OCI-LY7 (cell line): Measurements from ENCODE around the gene MCAT. TPM values are rescaled to one million over a fixed set of nuclear protein-coding genes. Genes with fewer than 3 reads are reported as not detected.
A peak's percentile ranks its signal among the peaks of the same experiment; 100 is the strongest.
"Not testable (repeated sequence)": the region's sequence is repeated elsewhere in the genome, so short reads cannot be mapped to it uniquely, and the experiment has no call there.

Experiments used
- BruUV-seq: library from RNA; stranded (reverse); fragments of 400-500 nt; replicated peaks from 2 replicates; lab custom pipeline; 2021; lab: Mats Ljungman, UMichigan
- CTCF ChIA-PET: fragments of 300-600 bp; sonication (Branson Sonifier 250); formaldehyde crosslinking; loops from one replicate; lab custom pipeline; 2022; ENCODE audit warnings: antibody characterized with exemption; ENCODE audit not compliant: unreplicated experiment; lab: Charles Lee
- POLR2A ChIA-PET: fragments of 300-600 bp; sonication (Branson Sonifier 250); formaldehyde crosslinking; loops from one replicate; lab custom pipeline; 2022; ENCODE audit warnings: antibody characterized with exemption; lab: Charles Lee
- DNase-seq: peaks from one replicate; pipeline ENCODE4 v3.0.0-alpha.2; 2015; ENCODE audit warnings: low spot score
- H2AFZ ChIP-seq: fragments of 200-600 bp; sonication (generic), shearing (Covaris generic); 2 replicates; pipeline ENCODE4 v1.6.1; 2014; ENCODE audit warnings: mild to moderate bottlenecking, antibody characterized with exemption, low read length, moderate library complexity
- H3K27ac ChIP-seq: fragments of 200-600 bp; sonication (generic); 2 replicates; pipeline ENCODE4 v1.5.1; 2014; ENCODE audit warnings: mixed run types, low read depth, mild to moderate bottlenecking, moderate library complexity, low read length, inconsistent platforms; ENCODE audit not compliant: poor library complexity, severe bottlenecking
- H3K36me3 ChIP-seq: fragments of 200-600 bp; sonication (generic); 2 replicates; pipeline ENCODE4 v1.6.1; 2014; ENCODE audit warnings: mild to moderate bottlenecking, antibody characterized with exemption, low read length, moderate library complexity, mixed read lengths; ENCODE audit not compliant: insufficient read depth
- H3K4me1 ChIP-seq: fragments of 200-600 bp; sonication (generic); 2 replicates; pipeline ENCODE4 v1.5.1; 2014; ENCODE audit warnings: mild to moderate bottlenecking, low read length; ENCODE audit not compliant: insufficient read depth, poor library complexity, severe bottlenecking
- H3K4me2 ChIP-seq: fragments of 200-600 bp; sonication (generic); 2 replicates; pipeline ENCODE4 v1.6.1; 2014; ENCODE audit warnings: mild to moderate bottlenecking, low read length
- H3K4me3 ChIP-seq: fragments of 200-600 bp; sonication (generic); 2 replicates; pipeline ENCODE4 v1.5.1; 2014; ENCODE audit warnings: mild to moderate bottlenecking, low read depth, low read length; ENCODE audit not compliant: poor library complexity, severe bottlenecking
- H3K79me2 ChIP-seq: fragments of 200-600 bp; sonication (generic); 2 replicates; pipeline ENCODE4 v1.6.1; 2016; ENCODE audit warnings: low read depth, mild to moderate bottlenecking, low read length, moderate library complexity, mixed read lengths; ENCODE audit not compliant: insufficient read depth
- H3K9me2 ChIP-seq: fragments of 200-600 bp; sonication (generic); 2 replicates; pipeline ENCODE4 v1.6.1; 2016; ENCODE audit warnings: mild to moderate bottlenecking, low read length, mixed read lengths; ENCODE audit not compliant: insufficient read depth
- H3K9me3 ChIP-seq: fragments of 200-600 bp; sonication (generic); 2 replicates; pipeline ENCODE4 v1.6.1; 2014; ENCODE audit warnings: mild to moderate bottlenecking, mixed run types, low read length, mixed read lengths
- H4K20me1 ChIP-seq: fragments of 200-600 bp; sonication (generic); 2 replicates; pipeline ENCODE4 v1.6.1; 2014; ENCODE audit warnings: mild to moderate bottlenecking, antibody characterized with exemption, low read length, moderate library complexity, mixed read lengths; ENCODE audit not compliant: insufficient read depth
- EZH2phosphoT487 ChIP-seq: fragments of 200-600 bp; sonication (generic); IDR thresholded peaks from 2 replicates; pipeline ENCODE4 v1.6.1; 2018; ENCODE audit warnings: low read depth, borderline replicate concordance, mild to moderate bottlenecking, mixed run types, antibody characterized with exemption, low read length, moderate library complexity, mixed read lengths
- intact Hi-C: fragments of 100-400 bp; cut with micrococcal nuclease; formaldehyde crosslinking; loops from one replicate; pipeline ENCODE4 v1.10.0; 2022; ENCODE audit not compliant: unreplicated experiment
- total RNA-seq, 2 experiments: library from RNA; depleted of rRNA in 1 of 2; stranded (reverse); fragments of >200 nt in 1 of 2; shearing (Covaris generic) in 1 of 2; gene quantifications; 2 replicates each; pipeline ENCODE4 v1.2.3, GENCODE V29; 2014 to 2022
- TF ChIP-seq, protein P1 (sequence below): fragments of 200-600 bp; sonication (generic); conservative IDR thresholded peaks from 2 replicates; pipeline ENCODE4 v1.5.1; 2014; ENCODE audit warnings: mild to moderate bottlenecking, antibody characterized with exemption, low read length, moderate library complexity, mixed read lengths

MCAT gene
- total RNA-seq, 2 experiments from 2014 or later, result 30.6 to 33.2 TPM

DNA sequence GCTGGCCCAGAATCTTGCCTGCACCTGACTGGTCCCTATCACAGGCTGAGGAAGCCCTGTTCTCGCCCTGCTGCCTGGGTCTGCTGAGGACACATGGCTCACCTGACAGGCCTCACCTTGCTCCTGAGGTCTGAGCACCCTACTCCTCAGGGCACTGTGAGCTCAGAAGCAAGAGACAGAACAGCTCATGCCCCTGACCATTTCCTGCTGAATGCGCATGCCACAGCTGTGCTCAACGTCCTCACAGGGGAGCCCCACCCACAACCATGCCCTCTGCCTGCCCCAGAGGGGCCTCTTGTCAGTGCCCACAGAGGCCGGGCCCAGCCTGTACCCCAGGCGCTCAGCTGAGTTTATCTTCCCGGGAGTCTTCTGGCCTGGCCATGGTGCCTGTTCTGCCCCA lies 5.4 kb upstream of the MCAT start:
- peak overlapping the region; percentile 60 for H2AFZ ChIP-seq
- no peaks in the 10 kb centered on the region for H3K79me2 ChIP-seq
- POLR2A ChIA-PET, result interaction anchor here (0.6 to 1.0 kb wide), 2 partner anchors 39 to 375 kb away, joined by 3 to 5 read pairs; no protein-coding TSS in a partner anchor
- no peak overlapping the region for H3K4me3 ChIP-seq
- CTCF ChIA-PET, result no interaction called here
- TF ChIP-seq, protein P1, sequence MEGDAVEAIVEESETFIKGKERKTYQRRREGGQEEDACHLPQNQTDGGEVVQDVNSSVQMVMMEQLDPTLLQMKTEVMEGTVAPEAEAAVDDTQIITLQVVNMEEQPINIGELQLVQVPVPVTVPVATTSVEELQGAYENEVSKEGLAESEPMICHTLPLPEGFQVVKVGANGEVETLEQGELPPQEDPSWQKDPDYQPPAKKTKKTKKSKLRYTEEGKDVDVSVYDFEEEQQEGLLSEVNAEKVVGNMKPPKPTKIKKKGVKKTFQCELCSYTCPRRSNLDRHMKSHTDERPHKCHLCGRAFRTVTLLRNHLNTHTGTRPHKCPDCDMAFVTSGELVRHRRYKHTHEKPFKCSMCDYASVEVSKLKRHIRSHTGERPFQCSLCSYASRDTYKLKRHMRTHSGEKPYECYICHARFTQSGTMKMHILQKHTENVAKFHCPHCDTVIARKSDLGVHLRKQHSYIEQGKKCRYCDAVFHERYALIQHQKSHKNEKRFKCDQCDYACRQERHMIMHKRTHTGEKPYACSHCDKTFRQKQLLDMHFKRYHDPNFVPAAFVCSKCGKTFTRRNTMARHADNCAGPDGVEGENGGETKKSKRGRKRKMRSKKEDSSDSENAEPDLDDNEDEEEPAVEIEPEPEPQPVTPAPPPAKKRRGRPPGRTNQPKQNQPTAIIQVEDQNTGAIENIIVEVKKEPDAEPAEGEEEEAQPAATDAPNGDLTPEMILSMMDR, result no peak
- no peaks in the 10 kb centered on the region for H4K20me1 ChIP-seq
- intact Hi-C loops, result no loop called here
- no peaks in the 10 kb centered on the region for H3K36me3 ChIP-seq
- H3K4me1 ChIP-seq, result peaks cover 51% of the 10 kb centered on the region
- no TSS peak for BruUV-seq
- H3K9me3 ChIP-seq, result no peaks in the 10 kb centered on the region
- H3K9me2 ChIP-seq, result no peaks in the 10 kb centered on the region
- H3K4me2 ChIP-seq, result peak overlapping the region; percentile 28
- peak; percentile 42 for DNase-seq
- H3K27ac ChIP-seq, result peak overlapping the region; percentile 9

DNA sequence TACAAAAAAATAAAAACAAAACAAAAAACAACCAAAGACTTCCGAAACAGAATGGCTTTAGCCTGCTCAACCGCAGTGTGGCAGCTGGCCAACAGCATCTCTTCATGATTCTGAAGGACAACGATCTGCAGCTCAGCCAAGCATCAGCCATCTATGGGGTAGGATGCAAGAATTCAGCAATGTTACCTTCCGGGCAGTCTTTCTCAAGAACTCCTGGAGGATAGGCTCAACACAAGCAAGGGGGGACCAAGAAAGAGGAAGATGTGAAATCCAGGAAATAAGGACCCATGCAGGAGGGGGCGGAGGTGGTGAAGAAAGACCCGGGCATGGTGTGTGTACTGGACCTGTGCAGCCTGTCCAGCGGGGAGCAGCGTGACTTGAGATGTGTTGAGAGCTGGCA lies 4.6 kb upstream of the MCAT start:
- CTCF ChIA-PET, result interaction anchor here (1.8 kb wide), 1 partner anchor 39 kb away, joined by 8 read pairs; the partner anchor contains the start of gene TTLL12
- BruUV-seq, result no TSS peak
- intact Hi-C loops, result no loop called here
- Histone ChIP-seq H3K27ac (peak overlapping the region; percentile 82), H3K4me3 (peak overlapping the region; percentile 61), H3K9me2 (no peaks in the 10 kb centered on the region), H3K4me1 (peaks cover 51% of the 10 kb centered on the region), H3K4me2 (peak overlapping the region; percentile 92), H2AFZ (peak overlapping the region; percentile 93), H3K36me3 (no peaks in the 10 kb centered on the region), H3K9me3 (no peaks in the 10 kb centered on the region), H4K20me1 (no peaks in the 10 kb centered on the region), H3K79me2 (no peaks in the 10 kb centered on the region; the same call in 1 of the 2 replicates)
- TF ChIP-seq, protein P1, result no peak
- TF ChIP-seq EZH2phosphoT487, result no peak
- DNase-seq, result peak; percentile 56
- POLR2A ChIA-PET, result interaction anchor here (0.6 to 1.1 kb wide), 2 partner anchors 34 to 375 kb away, joined by 3 to 5 read pairs; no protein-coding TSS in a partner anchor

DNA sequence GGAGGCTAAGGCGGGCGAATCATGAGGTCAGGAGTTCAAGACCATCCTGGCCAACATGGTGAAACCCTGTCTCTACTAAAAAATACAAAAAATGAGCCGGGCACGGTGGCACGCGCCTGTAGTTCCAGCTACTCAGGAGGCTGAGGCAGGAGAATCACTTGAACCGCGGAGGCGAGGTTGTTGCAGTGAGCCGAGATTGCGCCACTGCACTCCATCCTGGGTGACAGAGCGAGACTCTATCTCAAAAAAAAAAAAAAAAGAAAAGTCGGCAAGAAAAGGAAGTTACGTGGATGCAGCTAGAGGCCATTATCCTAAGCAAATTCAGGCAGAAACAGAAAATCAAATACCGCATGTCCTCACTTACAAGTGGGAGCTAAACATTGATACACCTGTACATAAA lies 3.1 kb upstream of the MCAT start:
- intact Hi-C loops, H4K20me1 ChIP-seq, H3K9me3 ChIP-seq, BruUV-seq, H3K4me3 ChIP-seq, H3K36me3 ChIP-seq, H3K9me2 ChIP-seq, DNase-seq, POLR2A ChIA-PET, H2AFZ ChIP-seq: not testable (repeated sequence)
- Histone ChIP-seq H3K4me1 (peaks cover 50% of the 10 kb centered on the region), H3K79me2 (peaks cover 10% of the 10 kb centered on the region), H3K27ac (peak overlapping the region; percentile 82), H3K4me2 (peak overlapping the region; percentile 1; the same call in 1 of the 2 replicates)
- CTCF ChIA-PET, result interaction anchor here (1.8 kb wide), 1 partner anchor 41 kb away, joined by 8 read pairs; the partner anchor contains the start of gene TTLL12

DNA sequence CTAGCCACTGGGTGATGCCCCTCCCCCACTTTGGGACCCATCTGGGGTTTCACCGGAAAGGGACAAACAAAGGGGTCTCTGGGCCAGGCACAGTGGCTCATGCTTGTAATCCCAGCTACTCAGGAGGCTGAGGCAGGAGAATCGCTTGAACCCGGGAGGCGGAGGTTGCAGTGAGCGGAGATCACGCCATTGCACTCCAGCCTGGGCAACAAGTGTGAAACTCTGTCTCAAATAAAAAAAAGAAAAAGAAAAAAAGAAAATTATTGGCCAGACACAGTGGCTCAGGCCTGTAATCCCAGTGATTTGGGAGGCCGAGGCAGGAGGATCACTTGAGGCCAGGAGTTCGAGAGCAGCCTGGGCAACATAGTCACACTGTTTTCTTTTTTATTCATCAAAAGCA lies 2.2 kb upstream of the MCAT start:
- H3K79me2 ChIP-seq, result peaks cover 17% of the 10 kb centered on the region
- intact Hi-C loops, BruUV-seq, H3K27ac ChIP-seq, H4K20me1 ChIP-seq, H3K9me2 ChIP-seq, H3K9me3 ChIP-seq, H3K4me2 ChIP-seq, CTCF ChIA-PET, H3K4me3 ChIP-seq, DNase-seq: not testable (repeated sequence)
- peak overlapping the region; percentile 10; the same call in 1 of the 2 replicates for H2AFZ ChIP-seq
- POLR2A ChIA-PET, result interaction anchor here (0.7 kb wide), 1 partner anchor 50 kb away, joined by 3 read pairs; no protein-coding TSS in a partner anchor
- H3K36me3 ChIP-seq, result peaks cover 14% of the 10 kb centered on the region
- H3K4me1 ChIP-seq, result peaks cover 50% of the 10 kb centered on the region
